HL-60 (cell line): Measurements from ENCODE around the gene MICB.

Experiments
- DNase-seq, 2 experiments: peaks; one replicate each; pipeline ENCODE4 v3.0.0-alpha.2; 2010 to 2020; ENCODE audit warnings: low read depth in 1 of 2, low spot score in 1 of 2
- H3K27ac ChIP-seq: fragments of 250-450 bp; sonication (Bioruptor Pico); replicated peaks from 2 replicates; pipeline ENCODE4 v1.5.1; 2020; ENCODE audit warnings: mild to moderate bottlenecking, moderate library complexity
- H3K27me3 ChIP-seq: fragments of 250-450 bp; sonication (Bioruptor Pico); 2 replicates; pipeline ENCODE4 v1.5.1; 2021; ENCODE audit warnings: mild to moderate bottlenecking, moderate library complexity; ENCODE audit not compliant: insufficient read depth, poor library complexity, severe bottlenecking
- H3K4me3 ChIP-seq: replicated peaks from 2 replicates; pipeline ENCODE4 v1.5.1; 2011; ENCODE audit warnings: mild to moderate bottlenecking, control low read depth, low read length; ENCODE audit not compliant: insufficient read depth
- GABPA ChIP-seq: IDR thresholded peaks from 2 replicates; pipeline ENCODE4 v1.6.1; 2012; ENCODE audit warnings: low read depth
- POLR2AphosphoS5 ChIP-seq: IDR thresholded peaks from 2 replicates; pipeline ENCODE4 v1.6.1; 2012; ENCODE audit warnings: low read depth
- SPI1 ChIP-seq: IDR thresholded peaks from 2 replicates; pipeline ENCODE4 v1.6.1; 2012; ENCODE audit warnings: low read depth, mild to moderate bottlenecking, borderline replicate concordance
- TF ChIP-seq, protein P1 (sequence below): IDR thresholded peaks from one replicate; pipeline ENCODE4 v1.5.1; 2011; ENCODE audit warnings: low read length, control low read depth, inconsistent platforms; ENCODE audit not compliant: insufficient read depth
- TF ChIP-seq, protein P2 (sequence below): IDR thresholded peaks from 2 replicates; pipeline ENCODE4 v1.6.1; 2012; ENCODE audit warnings: low read depth; ENCODE audit not compliant: insufficient replicate concordance

Gene MICB

GRCh38 chr6:31525932-31526591 lies 28.1 kb downstream of the MICB start:
- DNase-seq, result no peak
- no peak overlapping the region for H3K4me3 ChIP-seq
- no peak overlapping the region for H3K27ac ChIP-seq
- H3K27me3 ChIP-seq, result no peaks in the 10 kb centered on the region
- TF ChIP-seq, protein P1, sequence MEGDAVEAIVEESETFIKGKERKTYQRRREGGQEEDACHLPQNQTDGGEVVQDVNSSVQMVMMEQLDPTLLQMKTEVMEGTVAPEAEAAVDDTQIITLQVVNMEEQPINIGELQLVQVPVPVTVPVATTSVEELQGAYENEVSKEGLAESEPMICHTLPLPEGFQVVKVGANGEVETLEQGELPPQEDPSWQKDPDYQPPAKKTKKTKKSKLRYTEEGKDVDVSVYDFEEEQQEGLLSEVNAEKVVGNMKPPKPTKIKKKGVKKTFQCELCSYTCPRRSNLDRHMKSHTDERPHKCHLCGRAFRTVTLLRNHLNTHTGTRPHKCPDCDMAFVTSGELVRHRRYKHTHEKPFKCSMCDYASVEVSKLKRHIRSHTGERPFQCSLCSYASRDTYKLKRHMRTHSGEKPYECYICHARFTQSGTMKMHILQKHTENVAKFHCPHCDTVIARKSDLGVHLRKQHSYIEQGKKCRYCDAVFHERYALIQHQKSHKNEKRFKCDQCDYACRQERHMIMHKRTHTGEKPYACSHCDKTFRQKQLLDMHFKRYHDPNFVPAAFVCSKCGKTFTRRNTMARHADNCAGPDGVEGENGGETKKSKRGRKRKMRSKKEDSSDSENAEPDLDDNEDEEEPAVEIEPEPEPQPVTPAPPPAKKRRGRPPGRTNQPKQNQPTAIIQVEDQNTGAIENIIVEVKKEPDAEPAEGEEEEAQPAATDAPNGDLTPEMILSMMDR, result no peak
- TF ChIP-seq POLR2AphosphoS5 (no peak), SPI1 (no peak)

- H3K27ac ChIP-seq, result no peak overlapping the region
- DNase-seq, result no peak
- H3K4me3 ChIP-seq, result no peak overlapping the region
- H3K27me3 ChIP-seq, result no peaks in the 10 kb centered on the region
- no peak for TF ChIP-seq POLR2AphosphoS5
- TF ChIP-seq SPI1, result no peak
- TF ChIP-seq, protein P2, sequence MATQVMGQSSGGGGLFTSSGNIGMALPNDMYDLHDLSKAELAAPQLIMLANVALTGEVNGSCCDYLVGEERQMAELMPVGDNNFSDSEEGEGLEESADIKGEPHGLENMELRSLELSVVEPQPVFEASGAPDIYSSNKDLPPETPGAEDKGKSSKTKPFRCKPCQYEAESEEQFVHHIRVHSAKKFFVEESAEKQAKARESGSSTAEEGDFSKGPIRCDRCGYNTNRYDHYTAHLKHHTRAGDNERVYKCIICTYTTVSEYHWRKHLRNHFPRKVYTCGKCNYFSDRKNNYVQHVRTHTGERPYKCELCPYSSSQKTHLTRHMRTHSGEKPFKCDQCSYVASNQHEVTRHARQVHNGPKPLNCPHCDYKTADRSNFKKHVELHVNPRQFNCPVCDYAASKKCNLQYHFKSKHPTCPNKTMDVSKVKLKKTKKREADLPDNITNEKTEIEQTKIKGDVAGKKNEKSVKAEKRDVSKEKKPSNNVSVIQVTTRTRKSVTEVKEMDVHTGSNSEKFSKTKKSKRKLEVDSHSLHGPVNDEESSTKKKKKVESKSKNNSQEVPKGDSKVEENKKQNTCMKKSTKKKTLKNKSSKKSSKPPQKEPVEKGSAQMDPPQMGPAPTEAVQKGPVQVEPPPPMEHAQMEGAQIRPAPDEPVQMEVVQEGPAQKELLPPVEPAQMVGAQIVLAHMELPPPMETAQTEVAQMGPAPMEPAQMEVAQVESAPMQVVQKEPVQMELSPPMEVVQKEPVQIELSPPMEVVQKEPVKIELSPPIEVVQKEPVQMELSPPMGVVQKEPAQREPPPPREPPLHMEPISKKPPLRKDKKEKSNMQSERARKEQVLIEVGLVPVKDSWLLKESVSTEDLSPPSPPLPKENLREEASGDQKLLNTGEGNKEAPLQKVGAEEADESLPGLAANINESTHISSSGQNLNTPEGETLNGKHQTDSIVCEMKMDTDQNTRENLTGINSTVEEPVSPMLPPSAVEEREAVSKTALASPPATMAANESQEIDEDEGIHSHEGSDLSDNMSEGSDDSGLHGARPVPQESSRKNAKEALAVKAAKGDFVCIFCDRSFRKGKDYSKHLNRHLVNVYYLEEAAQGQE, result no peak
- TF ChIP-seq GABPA, result no peak
- TF ChIP-seq, protein P1, result no peak
Measured at GRCh38 chr6:31528307-31528777, 30.4 kb downstream of the MICB start.

- no peak for DNase-seq
- TF ChIP-seq, protein P1, result no peak
- TF ChIP-seq POLR2AphosphoS5 (no peak), GABPA (no peak), SPI1 (no peak)
- TF ChIP-seq, protein P2, result no peak
- Histone ChIP-seq H3K27ac (no peak within 1 kb of the TSS), H3K4me3 (no peak within 1 kb of the TSS), H3K27me3 (no peaks in the 10 kb centered on the region)
Measured at GRCh38 chr6:31528821-31529328, 30.9 kb downstream of the MICB start, which contains the start of gene MCCD1. Gene MCCD1 (plus strand): TSS chr6:31528962. CDS start chr6:31529015, 53 bp downstream.
